ENCODE measurements around the gene MBOAT7. TPM values are rescaled to one million over a fixed set of nuclear protein-coding genes. Genes with fewer than 3 reads are reported as not detected.

The MBOAT7 gene
- total RNA-seq, 6 experiments from 2014 or later, result 263 to 354 (median 313) TPM

DNA sequence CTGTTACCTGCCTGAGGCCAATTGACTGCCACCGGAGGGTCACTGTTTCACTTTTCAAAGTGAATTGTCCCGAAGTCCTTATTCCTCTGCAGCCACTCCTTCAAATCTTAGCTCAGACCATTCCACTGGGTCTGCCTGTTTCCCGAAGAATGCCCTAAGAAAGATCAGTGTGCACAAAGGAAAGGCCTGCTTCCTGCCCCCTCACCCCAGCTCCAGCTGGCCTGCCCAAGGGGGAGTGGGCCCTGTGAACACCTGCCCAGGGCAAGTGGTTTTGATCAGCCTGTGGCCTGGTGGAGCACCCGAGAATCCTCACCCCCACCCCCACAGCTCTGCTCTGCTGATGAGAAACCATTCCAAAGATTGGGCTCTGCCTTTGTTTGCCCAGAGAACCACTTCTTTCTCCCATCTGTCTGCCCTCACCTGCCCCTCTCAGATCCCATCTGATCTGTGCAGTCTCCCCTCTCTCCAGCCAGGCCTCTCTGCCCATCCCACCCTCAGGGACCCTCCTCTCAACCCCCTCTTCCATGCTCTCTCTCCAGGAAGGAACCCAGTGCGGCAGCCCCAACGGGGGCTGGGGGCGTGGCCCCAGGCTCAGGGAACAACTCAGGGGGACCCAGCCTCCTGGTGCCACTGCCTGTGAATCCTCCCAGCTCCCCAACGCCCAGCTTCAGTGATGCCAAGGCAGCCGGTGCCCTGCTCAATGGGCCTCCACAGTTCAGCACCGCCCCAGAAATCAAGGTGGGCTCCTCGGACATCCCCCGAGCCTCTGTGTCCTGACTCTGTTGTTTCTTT is 40.2 kb downstream of the MBOAT7 start:
- H3K27ac Mint-ChIP-seq, result no peak overlapping the region
- H3K36me3 Mint-ChIP-seq (ENCODE audit: low read depth), result peaks cover 28% of the 10 kb centered on the region
- H3K4me3 Mint-ChIP-seq, result no peak overlapping the region

DNA sequence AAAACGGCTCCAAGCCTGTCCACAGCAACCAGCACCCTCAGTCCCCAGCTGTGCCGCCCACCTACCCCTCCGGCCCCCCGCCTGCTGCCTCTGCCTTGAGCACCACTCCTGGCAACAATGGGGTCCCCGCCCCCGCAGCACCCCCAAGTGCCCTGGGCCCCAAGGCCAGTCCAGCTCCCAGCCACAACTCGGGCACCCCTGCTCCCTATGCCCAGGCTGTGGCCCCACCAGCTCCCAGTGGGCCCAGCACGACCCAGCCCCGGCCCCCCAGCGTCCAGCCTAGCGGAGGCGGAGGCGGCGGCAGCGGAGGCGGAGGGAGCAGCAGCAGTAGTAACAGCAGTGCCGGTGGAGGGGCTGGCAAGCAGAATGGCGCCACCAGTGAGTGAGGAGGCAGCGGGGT is 41.2 kb downstream of the MBOAT7 start:
- no peaks in the 10 kb centered on the region for H3K9me3 Mint-ChIP-seq
- H3K27me3 Mint-ChIP-seq (ENCODE audit: insufficient read depth), result peaks cover 4% of the 10 kb centered on the region
- DNase-seq, result no peak
- no peak for TF ChIP-seq CTCF (IDR thresholded peaks at IDR 0.05)
- H3K27ac Mint-ChIP-seq, result no peak overlapping the region
- H3K4me1 Mint-ChIP-seq (ENCODE audit: low read depth), result peaks cover 2% of the 10 kb centered on the region
- H3K4me3 Mint-ChIP-seq, result no peak overlapping the region
- peaks cover 25% of the 10 kb centered on the region for H3K36me3 Mint-ChIP-seq (ENCODE audit: low read depth)

More for the DNA sequence above, 40.2 kb downstream of the MBOAT7 start:
- Mint-ChIP-seq H3K27me3 (ENCODE audit: insufficient read depth) (peaks cover 4% of the 10 kb centered on the region), H3K9me3 (no peaks in the 10 kb centered on the region), H3K4me1 (ENCODE audit: low read depth) (peaks cover 12% of the 10 kb centered on the region)
- DNase-seq, result no peak
- TF ChIP-seq CTCF (IDR thresholded peaks at IDR 0.05), result no peak

DNA sequence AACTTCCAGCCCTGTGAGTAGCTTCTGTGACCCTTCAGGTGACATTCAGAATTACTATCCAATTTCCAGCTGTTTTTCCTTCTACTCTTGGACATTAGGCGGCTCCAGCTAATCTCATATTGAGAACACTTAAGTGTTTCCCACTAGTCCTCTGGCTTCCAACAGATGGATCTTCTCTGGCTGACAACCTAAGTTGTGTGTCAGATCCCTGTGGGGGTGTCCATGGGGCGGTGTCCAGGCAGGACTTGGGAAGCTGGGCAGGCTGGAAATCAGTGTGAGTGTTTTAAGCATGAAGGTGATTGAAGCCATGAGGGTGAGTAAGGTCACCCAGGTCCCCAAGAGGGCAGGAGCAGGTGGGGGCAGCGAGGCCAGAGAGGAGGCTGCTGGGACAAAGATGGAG is 41.7 kb downstream of the MBOAT7 start:
- no peak for DNase-seq
- peak overlapping the region; percentile 38; the same call in 1 of the 2 replicates for H3K27ac Mint-ChIP-seq
- H3K4me1 Mint-ChIP-seq (ENCODE audit: low read depth), result peaks cover under 1% of the 10 kb centered on the region; the same call in 1 of the 2 replicates
- no peaks in the 10 kb centered on the region for H3K9me3 Mint-ChIP-seq
- no peak for TF ChIP-seq CTCF (IDR thresholded peaks at IDR 0.05)
- peaks cover 4% of the 10 kb centered on the region for H3K27me3 Mint-ChIP-seq (ENCODE audit: insufficient read depth)
- peaks cover 28% of the 10 kb centered on the region for H3K36me3 Mint-ChIP-seq (ENCODE audit: low read depth)
- H3K4me3 Mint-ChIP-seq, result no peak overlapping the region

DNA sequence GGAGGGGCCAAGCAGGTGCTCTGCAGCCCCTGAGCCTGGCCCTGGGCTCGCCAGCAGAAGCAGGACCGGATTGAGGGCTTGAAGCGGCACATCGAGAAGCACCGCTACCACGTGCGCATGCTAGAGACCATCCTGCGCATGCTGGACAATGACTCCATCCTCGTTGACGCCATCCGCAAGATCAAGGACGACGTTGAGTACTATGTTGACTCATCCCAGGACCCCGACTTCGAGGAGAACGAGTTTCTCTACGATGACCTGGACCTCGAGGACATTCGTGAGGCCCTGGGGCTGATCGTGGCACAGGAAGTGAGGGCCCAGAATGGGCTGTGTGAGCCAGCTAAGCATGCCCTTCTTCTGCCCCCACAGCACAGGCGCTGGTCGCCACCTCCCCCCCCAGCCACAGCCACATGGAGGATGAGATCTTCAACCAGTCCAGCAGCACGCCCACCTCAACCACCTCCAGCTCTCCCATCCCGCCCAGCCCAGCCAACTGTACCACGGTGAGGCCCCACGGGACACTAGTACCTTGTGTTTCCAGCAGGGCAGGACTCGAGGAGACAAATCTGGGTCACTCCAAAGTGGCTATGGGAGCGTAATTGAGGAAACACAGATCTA is 43.7 kb downstream of the MBOAT7 start:
- Mint-ChIP-seq H3K36me3 (ENCODE audit: low read depth) (peaks cover 35% of the 10 kb centered on the region), H3K27ac (no peak overlapping the region), H3K9me3 (no peaks in the 10 kb centered on the region), H3K4me3 (no peak overlapping the region), H3K4me1 (ENCODE audit: low read depth) (peaks cover 21% of the 10 kb centered on the region), H3K27me3 (ENCODE audit: insufficient read depth) (peaks cover 5% of the 10 kb centered on the region)
- DNase-seq, result no peak
- TF ChIP-seq CTCF (IDR thresholded peaks at IDR 0.05), result no peak

- Mint-ChIP-seq H3K4me3 (no peak overlapping the region; the same call in 1 of the 2 replicates), H3K36me3 (ENCODE audit: low read depth) (peaks cover 29% of the 10 kb centered on the region), H3K27ac (peak overlapping the region; percentile 54; the same call in 1 of the 2 replicates), H3K27me3 (ENCODE audit: insufficient read depth) (peaks cover 2% of the 10 kb centered on the region; the same call in 1 of the 2 replicates), H3K9me3 (no peaks in the 10 kb centered on the region), H3K4me1 (ENCODE audit: low read depth) (peaks cover 40% of the 10 kb centered on the region)
- peak; percentile 56 for DNase-seq
- TF ChIP-seq CTCF (IDR thresholded peaks at IDR 0.05), result no peak
Measured at GRCh38 chr19:54142166-54142780, 47.1 kb downstream of the MBOAT7 start.
